ENCODE data around the gene IGSF21.

- TF ChIP-seq POLR2AphosphoS5 (IDR thresholded peaks at IDR 0.05; ENCODE audit: low read length) (no peak), RCOR1 (conservative IDR thresholded peaks at IDR 0.05; ENCODE audit: low read depth, low read length) (no peak), EP300 (IDR thresholded peaks at IDR 0.05; ENCODE audit: borderline replicate concordance in 1 of 2, control insufficient read depth in 1 of 2, low read depth in 2 of 2, low read length in 2 of 2) (no peak), CTCF (IDR thresholded peaks at IDR 0.05 in 2 of 3, conservative IDR thresholded peaks at IDR 0.05 in 1 of 3; ENCODE audit: control insufficient read depth in 2 of 3, extremely low read depth in 1 of 3, insufficient read depth in 1 of 3, low read depth in 3 of 3, low read length in 3 of 3) (no peak), HDGF (IDR thresholded peaks at IDR 0.05) (no peak), CHD2 (IDR thresholded peaks at IDR 0.05; ENCODE audit: borderline replicate concordance, low read depth, low read length) (no peak), ESRRA (IDR thresholded peaks at IDR 0.05; ENCODE audit: low read length) (no peak), E2F4 (IDR thresholded peaks at IDR 0.05; ENCODE audit: low read depth, low read length) (no peak), CREB1 (IDR thresholded peaks at IDR 0.05; ENCODE audit: low read depth) (no peak)
Measured at GRCh38 chr1:18245647-18246046, 138.0 kb downstream of the IGSF21 start.

All from GM12878 (cell line).